Measurements from ENCODE around the gene METTL16.

The METTL16 gene

DNA sequence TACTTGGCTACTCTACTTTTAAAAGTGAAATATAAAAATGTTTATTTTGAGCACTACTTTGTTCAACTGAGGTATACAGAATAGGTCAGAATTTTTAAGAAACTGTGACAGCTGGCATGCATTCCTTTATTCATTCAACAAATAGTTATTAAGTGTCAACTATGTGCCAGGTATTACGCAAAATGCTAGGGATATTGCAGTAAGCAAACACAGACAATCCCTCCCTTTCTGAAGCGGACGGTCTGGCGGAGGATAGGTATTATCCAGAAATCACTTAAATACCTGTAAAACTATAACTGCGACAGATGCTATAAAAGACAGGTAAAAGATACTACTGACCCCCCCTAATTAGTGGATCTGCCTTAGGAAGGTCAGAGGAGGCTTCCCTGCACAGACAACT, 26.1 kb downstream of the METTL16 start:
- Histone ChIP-seq H3K4me1 (ENCODE audit: low read depth, poor library complexity, severe bottlenecking) (peaks cover 36% of the 10 kb centered on the region), H3K36me3 (ENCODE audit: insufficient read depth) (no peaks in the 10 kb centered on the region), H3K4me3 (IDR thresholded peaks at IDR 0.05; ENCODE audit: insufficient read depth, low read depth, low read length) (no peak overlapping the region), H4K20me1 (ENCODE audit: insufficient read depth) (no peaks in the 10 kb centered on the region), H3K27me3 (ENCODE audit: insufficient read depth, low read depth) (no peaks in the 10 kb centered on the region), H3K9ac (no peak overlapping the region), H3K4me2 (no peak overlapping the region), H3K79me2 (ENCODE audit: insufficient read depth, low read depth) (peaks cover 79% of the 10 kb centered on the region), H2AFZ (ENCODE audit: low read depth) (no peak overlapping the region), H3K27ac (no peak overlapping the region)
- TF ChIP-seq, protein P1, sequence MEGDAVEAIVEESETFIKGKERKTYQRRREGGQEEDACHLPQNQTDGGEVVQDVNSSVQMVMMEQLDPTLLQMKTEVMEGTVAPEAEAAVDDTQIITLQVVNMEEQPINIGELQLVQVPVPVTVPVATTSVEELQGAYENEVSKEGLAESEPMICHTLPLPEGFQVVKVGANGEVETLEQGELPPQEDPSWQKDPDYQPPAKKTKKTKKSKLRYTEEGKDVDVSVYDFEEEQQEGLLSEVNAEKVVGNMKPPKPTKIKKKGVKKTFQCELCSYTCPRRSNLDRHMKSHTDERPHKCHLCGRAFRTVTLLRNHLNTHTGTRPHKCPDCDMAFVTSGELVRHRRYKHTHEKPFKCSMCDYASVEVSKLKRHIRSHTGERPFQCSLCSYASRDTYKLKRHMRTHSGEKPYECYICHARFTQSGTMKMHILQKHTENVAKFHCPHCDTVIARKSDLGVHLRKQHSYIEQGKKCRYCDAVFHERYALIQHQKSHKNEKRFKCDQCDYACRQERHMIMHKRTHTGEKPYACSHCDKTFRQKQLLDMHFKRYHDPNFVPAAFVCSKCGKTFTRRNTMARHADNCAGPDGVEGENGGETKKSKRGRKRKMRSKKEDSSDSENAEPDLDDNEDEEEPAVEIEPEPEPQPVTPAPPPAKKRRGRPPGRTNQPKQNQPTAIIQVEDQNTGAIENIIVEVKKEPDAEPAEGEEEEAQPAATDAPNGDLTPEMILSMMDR (conservative IDR thresholded peaks at IDR 0.05; ENCODE audit: low read depth, low read length): no peak

DNA sequence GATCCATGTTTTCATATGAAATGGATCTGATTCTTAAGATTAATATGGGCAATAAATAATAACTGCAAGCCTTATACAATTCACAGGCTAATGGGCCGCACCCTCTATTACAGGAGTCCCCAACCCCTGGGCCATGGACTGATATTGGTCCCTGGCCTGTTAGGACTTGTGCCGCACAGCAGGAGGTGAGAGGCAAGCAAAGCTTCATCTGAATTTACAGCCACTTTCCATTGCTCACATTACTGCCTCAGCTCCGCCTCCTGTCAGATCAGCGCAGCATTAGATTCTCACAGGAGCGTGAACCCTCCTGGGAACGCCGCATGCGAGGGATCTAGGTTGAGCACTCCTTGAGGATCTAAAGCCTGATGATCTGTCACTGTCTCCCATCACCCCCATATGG, 26.8 kb downstream of the METTL16 start:
- Histone ChIP-seq H3K9ac (no peak overlapping the region), H3K4me2 (no peak overlapping the region), H3K36me3 (ENCODE audit: insufficient read depth) (no peaks in the 10 kb centered on the region), H2AFZ (ENCODE audit: low read depth) (no peak overlapping the region), H3K4me1 (ENCODE audit: low read depth, poor library complexity, severe bottlenecking) (peaks cover 30% of the 10 kb centered on the region), H3K27ac (no peak overlapping the region), H3K27me3 (ENCODE audit: insufficient read depth, low read depth) (no peaks in the 10 kb centered on the region), H3K4me3 (IDR thresholded peaks at IDR 0.05; ENCODE audit: insufficient read depth, low read depth, low read length) (no peak overlapping the region), H3K79me2 (ENCODE audit: insufficient read depth, low read depth) (peaks cover 74% of the 10 kb centered on the region), H4K20me1 (ENCODE audit: insufficient read depth) (no peaks in the 10 kb centered on the region)
- TF ChIP-seq, protein P1 (conservative IDR thresholded peaks at IDR 0.05; ENCODE audit: low read depth, low read length): no peak

DNA sequence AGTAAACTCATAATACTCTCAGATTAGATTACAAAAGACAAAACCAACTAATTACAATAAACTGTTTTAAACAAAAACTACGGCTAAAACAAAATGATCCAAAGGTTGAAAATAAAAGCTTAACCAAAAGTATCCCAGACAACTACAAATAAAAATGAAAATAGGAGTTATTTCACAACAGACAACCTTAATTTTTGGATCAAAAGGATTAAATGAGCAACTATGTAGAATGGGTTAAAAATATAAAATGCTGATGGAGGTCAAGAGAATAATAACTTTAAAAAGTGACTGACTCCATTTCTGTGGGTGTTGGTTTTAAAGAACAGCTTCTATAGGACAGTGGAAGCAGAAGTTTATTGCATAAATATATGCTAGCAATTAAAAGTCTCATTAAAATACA, 28.6 kb downstream of the METTL16 start:
- H3K27me3 ChIP-seq (ENCODE audit: insufficient read depth, low read depth): no peaks in the 10 kb centered on the region
- TF ChIP-seq, protein P1 (conservative IDR thresholded peaks at IDR 0.05; ENCODE audit: low read depth, low read length): no peak
- no peak overlapping the region for H3K4me2 ChIP-seq
- H3K9ac ChIP-seq: no peak overlapping the region
- H3K4me3 ChIP-seq (IDR thresholded peaks at IDR 0.05; ENCODE audit: insufficient read depth, low read depth, low read length): no peak overlapping the region
- peaks cover 57% of the 10 kb centered on the region; the same call in 1 of the 2 replicates for H3K79me2 ChIP-seq (ENCODE audit: insufficient read depth, low read depth)
- no peak overlapping the region for H2AFZ ChIP-seq (ENCODE audit: low read depth)
- H3K27ac ChIP-seq: no peak overlapping the region
- H4K20me1 ChIP-seq (ENCODE audit: insufficient read depth): no peaks in the 10 kb centered on the region
- H3K36me3 ChIP-seq (ENCODE audit: insufficient read depth): no peaks in the 10 kb centered on the region
- peaks cover 21% of the 10 kb centered on the region for H3K4me1 ChIP-seq (ENCODE audit: low read depth, poor library complexity, severe bottlenecking)

DNA sequence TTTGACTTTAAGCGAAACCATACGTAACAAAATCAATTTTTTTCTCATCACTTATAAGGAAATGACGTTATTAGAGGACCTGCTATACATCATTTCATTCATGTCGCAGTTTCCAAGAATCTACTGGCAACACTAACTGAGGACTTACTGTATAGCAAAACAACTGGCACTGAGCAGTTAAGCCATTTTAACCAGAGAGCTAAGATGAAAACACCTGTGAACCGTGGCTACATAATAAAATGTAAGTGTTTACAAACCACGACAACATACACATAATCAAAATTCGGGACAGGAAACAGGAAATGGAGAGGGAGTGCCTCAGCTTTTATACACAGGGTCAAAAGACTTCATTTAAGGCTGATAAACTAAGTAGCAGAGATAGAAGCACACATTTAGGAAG, 29.5 kb downstream of the METTL16 start:
- peaks cover 49% of the 10 kb centered on the region; the same call in 1 of the 2 replicates for H3K79me2 ChIP-seq (ENCODE audit: insufficient read depth, low read depth)
- no peaks in the 10 kb centered on the region for H4K20me1 ChIP-seq (ENCODE audit: insufficient read depth)
- no peak overlapping the region for H3K9ac ChIP-seq
- no peak overlapping the region for H2AFZ ChIP-seq (ENCODE audit: low read depth)
- H3K4me1 ChIP-seq (ENCODE audit: low read depth, poor library complexity, severe bottlenecking): peaks cover 17% of the 10 kb centered on the region
- H3K4me2 ChIP-seq: no peak overlapping the region
- H3K4me3 ChIP-seq (IDR thresholded peaks at IDR 0.05; ENCODE audit: insufficient read depth, low read depth, low read length): no peak overlapping the region
- no peak overlapping the region for H3K27ac ChIP-seq
- TF ChIP-seq, protein P1 (conservative IDR thresholded peaks at IDR 0.05; ENCODE audit: low read depth, low read length): no peak
- H3K36me3 ChIP-seq (ENCODE audit: insufficient read depth): no peaks in the 10 kb centered on the region
- H3K27me3 ChIP-seq (ENCODE audit: insufficient read depth, low read depth): no peaks in the 10 kb centered on the region

All from KMS-11 (cell line).